ENCODE results near the gene OIT3. TPM values are rescaled to one million over a fixed set of nuclear protein-coding genes. Genes with fewer than 3 reads are reported as not detected.

The OIT3 gene
- total RNA-seq, 1 experiment from 2014 or later, result not detected

DNA sequence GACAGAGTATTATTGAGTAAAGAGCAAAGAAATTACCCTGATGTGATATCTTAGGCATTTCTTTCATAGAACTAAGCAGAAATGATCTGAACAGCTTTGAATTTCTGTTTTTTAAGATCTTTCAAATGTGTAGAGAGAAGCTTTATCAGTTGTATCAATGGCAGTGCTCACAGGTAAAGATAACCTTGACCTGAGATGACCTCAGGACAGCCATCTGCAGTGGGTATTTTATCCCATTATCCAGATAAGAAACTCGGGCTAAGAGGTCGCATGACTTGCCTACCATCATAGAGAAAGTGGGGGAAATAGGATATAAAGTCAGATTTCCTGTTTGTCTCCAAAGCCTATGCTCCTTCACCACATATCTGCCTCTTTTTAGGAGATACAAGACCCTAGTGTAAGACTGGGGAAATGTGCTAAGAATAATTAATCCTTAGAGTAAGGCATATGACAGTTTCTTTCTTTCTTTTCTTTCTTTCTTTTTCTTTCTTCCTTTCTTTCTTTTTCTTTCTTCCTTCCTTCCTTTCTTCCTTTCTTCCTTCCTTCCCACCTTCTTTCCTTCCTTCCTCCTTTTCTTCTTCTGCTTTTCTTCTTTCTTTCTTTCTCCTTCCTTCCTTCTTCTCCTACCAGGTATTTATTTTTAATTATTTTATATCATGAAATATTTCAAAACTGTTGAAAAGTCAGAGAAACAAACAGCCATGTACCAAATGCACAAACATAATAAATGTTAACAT, 50.1 kb downstream of the OIT3 start:
- Histone ChIP-seq H2AFZ (ENCODE audit: low read length) (peak overlapping the region; percentile 16; the same call in 1 of the 2 replicates), H3K9me3 (ENCODE audit: low read length) (no peaks in the 10 kb centered on the region), H3K4me3 (ENCODE audit: low read length) (no peak overlapping the region), H3K27ac (ENCODE audit: low read length) (no peak overlapping the region), H4K20me1 (ENCODE audit: insufficient read depth, low read depth, low read length) (no peaks in the 10 kb centered on the region), H3K79me2 (ENCODE audit: low read length) (no peaks in the 10 kb centered on the region), H3K27me3 (ENCODE audit: low read length) (no peaks in the 10 kb centered on the region), H3K36me3 (ENCODE audit: insufficient read depth, low read length) (no peaks in the 10 kb centered on the region), H3K9me2 (replicated peaks; ENCODE audit: insufficient read depth, low read length) (no peaks in the 10 kb centered on the region), H3K4me2 (ENCODE audit: low read depth, low read length, poor library complexity, severe bottlenecking) (no peak overlapping the region), H3K9ac (ENCODE audit: low read length) (no peak overlapping the region), H3K4me1 (ENCODE audit: low read length) (no peaks in the 10 kb centered on the region)
- DNase-seq, result no peak

DNA sequence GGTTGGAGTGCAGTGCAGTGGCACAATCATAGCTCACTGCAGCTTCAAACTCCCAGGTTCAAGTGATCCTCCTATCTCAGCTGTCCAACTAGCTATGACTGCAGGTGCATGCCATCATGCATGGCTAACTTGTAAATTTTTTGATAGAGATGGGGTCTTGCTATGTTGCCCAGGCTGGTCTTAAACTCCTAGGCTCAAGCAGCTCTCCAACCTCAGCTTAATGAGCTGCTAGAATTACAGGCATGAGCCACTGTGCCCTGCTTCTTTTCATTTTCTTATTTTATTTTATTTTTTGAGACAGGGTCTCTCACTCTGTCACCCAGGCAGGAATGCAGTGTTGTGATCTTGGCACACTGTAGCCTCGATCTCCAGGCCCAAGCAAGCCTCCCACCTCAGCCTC, 53.4 kb downstream of the OIT3 start:
- no peaks in the 10 kb centered on the region for H3K9me2 ChIP-seq (replicated peaks; ENCODE audit: insufficient read depth, low read length)
- H4K20me1 ChIP-seq (ENCODE audit: insufficient read depth, low read depth, low read length), result no peaks in the 10 kb centered on the region
- no peaks in the 10 kb centered on the region for H3K79me2 ChIP-seq (ENCODE audit: low read length)
- no peak for DNase-seq
- no peaks in the 10 kb centered on the region for H3K9me3 ChIP-seq (ENCODE audit: low read length)
- H3K9ac ChIP-seq (ENCODE audit: low read length), result no peak overlapping the region
- no peak overlapping the region for H3K4me3 ChIP-seq (ENCODE audit: low read length)
- H3K4me1 ChIP-seq (ENCODE audit: low read length), result no peaks in the 10 kb centered on the region
- H3K36me3 ChIP-seq (ENCODE audit: insufficient read depth, low read length), result no peaks in the 10 kb centered on the region
- no peak overlapping the region for H2AFZ ChIP-seq (ENCODE audit: low read length)
- no peak overlapping the region for H3K27ac ChIP-seq (ENCODE audit: low read length)
- H3K4me2 ChIP-seq (ENCODE audit: low read depth, low read length, poor library complexity, severe bottlenecking), result no peak overlapping the region
- no peaks in the 10 kb centered on the region for H3K27me3 ChIP-seq (ENCODE audit: low read length)

DNA sequence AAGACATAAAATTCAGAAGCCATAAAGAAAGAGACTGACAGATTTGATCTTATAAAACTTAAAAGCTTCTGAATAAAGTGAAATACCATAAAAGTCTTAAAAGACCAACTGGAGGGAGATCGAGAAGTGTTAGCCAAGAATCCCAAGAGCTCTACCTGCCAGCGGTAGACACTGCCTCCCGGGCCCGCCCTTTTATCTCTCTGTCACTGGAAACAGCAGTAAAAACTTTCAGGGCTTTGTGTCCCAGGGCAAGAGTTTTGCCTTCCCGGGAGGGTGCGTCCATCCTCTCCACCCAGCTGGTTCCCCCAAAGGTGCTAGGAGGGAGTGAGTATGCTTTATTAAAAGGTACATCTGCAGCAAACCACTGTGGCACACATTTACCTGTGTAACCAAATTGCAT, 55.2 kb downstream of the OIT3 start:
- H3K36me3 ChIP-seq (ENCODE audit: insufficient read depth, low read length), result no peaks in the 10 kb centered on the region

DNA sequence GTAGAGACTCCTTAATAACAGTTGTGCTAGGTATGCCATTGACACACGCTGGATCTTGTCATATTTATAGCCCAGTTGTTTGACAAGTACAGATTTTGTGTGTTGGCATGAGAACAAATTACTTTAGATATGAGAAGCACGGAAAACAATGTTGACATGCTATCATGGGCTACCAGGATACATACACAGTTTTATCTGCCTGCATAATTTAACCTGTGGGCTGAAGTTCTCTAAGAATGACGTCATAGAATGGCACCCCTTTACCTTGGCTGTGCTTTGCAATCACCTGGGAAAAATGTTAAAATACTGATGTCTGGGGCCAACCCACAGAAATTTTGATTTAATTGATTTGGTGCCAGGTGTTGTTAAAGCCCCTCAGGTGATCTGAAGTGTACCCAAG, 58.2 kb downstream of the OIT3 start:
- Histone ChIP-seq H3K9me2 (replicated peaks; ENCODE audit: insufficient read depth, low read length) (no peaks in the 10 kb centered on the region), H3K9ac (ENCODE audit: low read length) (no peak overlapping the region), H3K4me2 (ENCODE audit: low read depth, low read length, poor library complexity, severe bottlenecking) (no peak overlapping the region), H3K4me1 (ENCODE audit: low read length) (no peaks in the 10 kb centered on the region), H3K4me3 (ENCODE audit: low read length) (no peak overlapping the region), H3K9me3 (ENCODE audit: low read length) (no peaks in the 10 kb centered on the region), H3K27ac (ENCODE audit: low read length) (no peak overlapping the region), H4K20me1 (ENCODE audit: insufficient read depth, low read depth, low read length) (no peaks in the 10 kb centered on the region), H2AFZ (ENCODE audit: low read length) (no peak overlapping the region), H3K36me3 (ENCODE audit: insufficient read depth, low read length) (no peaks in the 10 kb centered on the region), H3K79me2 (ENCODE audit: low read length) (no peaks in the 10 kb centered on the region), H3K27me3 (ENCODE audit: low read length) (no peaks in the 10 kb centered on the region)
- DNase-seq, result no peak

More for the DNA sequence above, 55.2 kb downstream of the OIT3 start:
- Histone ChIP-seq H3K9ac (ENCODE audit: low read length) (no peak overlapping the region), H3K27ac (ENCODE audit: low read length) (no peak overlapping the region), H3K9me3 (ENCODE audit: low read length) (no peaks in the 10 kb centered on the region), H3K4me3 (ENCODE audit: low read length) (no peak overlapping the region), H4K20me1 (ENCODE audit: insufficient read depth, low read depth, low read length) (no peaks in the 10 kb centered on the region), H3K79me2 (ENCODE audit: low read length) (no peaks in the 10 kb centered on the region), H3K9me2 (replicated peaks; ENCODE audit: insufficient read depth, low read length) (no peaks in the 10 kb centered on the region), H3K4me1 (ENCODE audit: low read length) (no peaks in the 10 kb centered on the region), H3K27me3 (ENCODE audit: low read length) (no peaks in the 10 kb centered on the region), H3K4me2 (ENCODE audit: low read depth, low read length, poor library complexity, severe bottlenecking) (no peak overlapping the region), H2AFZ (ENCODE audit: low read length) (no peak overlapping the region)
- no peak for DNase-seq

DNA sequence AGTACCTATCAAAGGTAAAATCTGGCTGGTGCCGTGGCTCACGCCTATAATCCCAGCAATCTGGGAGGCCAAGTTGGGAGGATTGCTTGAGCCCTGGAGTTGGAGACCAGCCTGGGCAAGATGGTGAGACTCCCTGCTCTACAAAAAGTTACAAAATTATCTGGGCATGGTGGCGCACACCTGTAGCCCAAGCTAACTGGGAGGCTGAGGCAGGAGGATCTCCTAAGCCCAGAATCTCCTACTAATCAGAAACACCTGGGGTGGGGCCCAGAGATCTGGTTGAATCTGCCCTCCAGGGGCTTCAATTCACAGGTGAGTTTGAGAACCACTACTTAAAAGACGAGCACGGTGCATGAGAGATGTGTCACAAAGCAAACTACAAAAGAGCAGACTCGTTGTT, 58.6 kb downstream of the OIT3 start:
- Histone ChIP-seq H3K4me2 (ENCODE audit: low read depth, low read length, poor library complexity, severe bottlenecking) (no peak overlapping the region), H4K20me1 (ENCODE audit: insufficient read depth, low read depth, low read length) (no peaks in the 10 kb centered on the region), H2AFZ (ENCODE audit: low read length) (no peak overlapping the region), H3K36me3 (ENCODE audit: insufficient read depth, low read length) (no peaks in the 10 kb centered on the region), H3K27me3 (ENCODE audit: low read length) (no peaks in the 10 kb centered on the region), H3K4me3 (ENCODE audit: low read length) (no peak overlapping the region), H3K9me3 (ENCODE audit: low read length) (no peaks in the 10 kb centered on the region), H3K27ac (ENCODE audit: low read length) (no peak overlapping the region), H3K79me2 (ENCODE audit: low read length) (no peaks in the 10 kb centered on the region), H3K4me1 (ENCODE audit: low read length) (no peaks in the 10 kb centered on the region), H3K9me2 (replicated peaks; ENCODE audit: insufficient read depth, low read length) (no peaks in the 10 kb centered on the region), H3K9ac (ENCODE audit: low read length) (no peak overlapping the region)
- DNase-seq, result no peak

DNA sequence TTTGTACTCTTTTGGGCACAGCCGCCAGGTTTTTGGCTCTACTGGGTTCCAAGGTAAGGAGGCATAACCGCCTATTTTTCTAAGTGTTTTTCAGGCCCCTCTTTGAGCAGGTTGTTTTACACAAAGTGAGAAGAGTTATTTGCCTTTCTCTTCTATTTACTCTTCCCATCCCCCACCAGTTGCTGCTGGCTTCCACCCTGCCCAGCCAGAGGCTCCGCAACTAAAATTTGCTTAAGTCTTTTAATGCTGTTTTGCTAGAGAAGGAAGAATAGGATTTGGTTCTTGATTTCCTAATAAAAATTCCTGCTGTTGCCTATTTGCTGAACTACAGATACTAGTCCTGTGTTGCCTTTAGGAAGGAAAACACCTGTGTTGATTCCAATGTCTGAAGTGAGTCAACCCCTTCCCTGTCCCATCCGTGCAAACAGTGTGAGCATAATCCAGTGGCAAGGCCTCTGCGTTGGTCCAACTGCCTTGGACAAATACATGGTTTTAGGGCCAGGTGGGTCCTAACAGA, 59.2 kb downstream of the OIT3 start:
- H3K79me2 ChIP-seq (ENCODE audit: low read length), result no peaks in the 10 kb centered on the region
- H3K9me3 ChIP-seq (ENCODE audit: low read length), result no peaks in the 10 kb centered on the region
- H3K36me3 ChIP-seq (ENCODE audit: insufficient read depth, low read length), result no peaks in the 10 kb centered on the region
- H3K9me2 ChIP-seq (replicated peaks; ENCODE audit: insufficient read depth, low read length), result no peaks in the 10 kb centered on the region
- no peak for DNase-seq
- H4K20me1 ChIP-seq (ENCODE audit: insufficient read depth, low read depth, low read length), result no peaks in the 10 kb centered on the region
- H3K4me1 ChIP-seq (ENCODE audit: low read length), result no peaks in the 10 kb centered on the region
- no peaks in the 10 kb centered on the region for H3K27me3 ChIP-seq (ENCODE audit: low read length)
- H3K4me3 ChIP-seq (ENCODE audit: low read length), result no peak overlapping the region
- H3K27ac ChIP-seq (ENCODE audit: low read length), result no peak overlapping the region
- H3K9ac ChIP-seq (ENCODE audit: low read length), result no peak overlapping the region
- H2AFZ ChIP-seq (ENCODE audit: low read length), result no peak overlapping the region
- no peak overlapping the region for H3K4me2 ChIP-seq (ENCODE audit: low read depth, low read length, poor library complexity, severe bottlenecking)

DNA sequence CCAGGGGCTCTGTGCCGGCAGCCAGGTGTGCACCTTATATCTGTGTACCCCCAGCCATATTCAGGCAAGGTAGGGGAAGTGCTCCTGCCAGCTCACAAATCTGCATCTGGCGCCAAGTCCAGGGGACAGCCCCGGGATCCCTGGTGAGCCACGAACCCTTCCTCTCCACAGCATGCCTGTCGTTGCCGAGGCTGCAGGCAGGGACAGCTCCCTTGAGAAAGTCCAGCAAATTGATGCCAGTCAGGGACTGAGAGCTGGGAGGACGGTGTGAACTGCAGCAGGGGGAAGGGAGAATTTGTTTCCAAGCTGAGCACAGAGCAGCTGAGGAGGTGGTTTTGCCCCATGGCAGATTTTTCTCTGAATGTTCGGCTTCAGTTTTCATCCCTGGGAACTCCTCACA, 60.1 kb downstream of the OIT3 start:
- Histone ChIP-seq H2AFZ (ENCODE audit: low read length) (no peak overlapping the region), H3K9ac (ENCODE audit: low read length) (no peak overlapping the region)

DNA sequence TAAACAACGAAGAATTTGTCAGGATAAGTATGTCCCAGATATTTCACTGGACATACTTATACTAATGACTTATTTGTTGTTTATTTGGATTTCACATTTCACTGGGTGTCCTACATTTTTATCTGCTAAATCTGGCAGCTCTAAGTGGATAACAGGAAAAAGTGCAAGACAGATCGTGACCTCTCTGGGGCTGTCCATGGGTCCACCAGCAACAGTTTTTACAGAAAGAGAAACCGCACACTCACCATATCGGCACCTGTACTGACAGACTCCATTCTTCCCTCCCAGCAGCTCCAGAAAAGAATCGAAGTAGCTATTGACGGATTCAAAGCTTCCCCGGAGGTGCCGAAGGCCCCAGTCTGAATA, 60.7 kb downstream of the OIT3 start:
- no peaks in the 10 kb centered on the region for H3K36me3 ChIP-seq (ENCODE audit: insufficient read depth, low read length)
- H3K79me2 ChIP-seq (ENCODE audit: low read length), result no peaks in the 10 kb centered on the region
- H3K27me3 ChIP-seq (ENCODE audit: low read length), result no peaks in the 10 kb centered on the region
- H3K4me2 ChIP-seq (ENCODE audit: low read depth, low read length, poor library complexity, severe bottlenecking), result no peak overlapping the region
- DNase-seq, result no peak
- no peak overlapping the region for H3K9ac ChIP-seq (ENCODE audit: low read length)
- no peak overlapping the region for H3K4me3 ChIP-seq (ENCODE audit: low read length)
- no peak overlapping the region for H2AFZ ChIP-seq (ENCODE audit: low read length)
- no peak overlapping the region for H3K27ac ChIP-seq (ENCODE audit: low read length)
- no peaks in the 10 kb centered on the region for H3K9me3 ChIP-seq (ENCODE audit: low read length)
- no peaks in the 10 kb centered on the region for H3K4me1 ChIP-seq (ENCODE audit: low read length)
- no peaks in the 10 kb centered on the region for H3K9me2 ChIP-seq (replicated peaks; ENCODE audit: insufficient read depth, low read length)
- no peaks in the 10 kb centered on the region for H4K20me1 ChIP-seq (ENCODE audit: insufficient read depth, low read depth, low read length)

More for the DNA sequence above, 60.1 kb downstream of the OIT3 start:
- Histone ChIP-seq H3K79me2 (ENCODE audit: low read length) (no peaks in the 10 kb centered on the region), H3K36me3 (ENCODE audit: insufficient read depth, low read length) (no peaks in the 10 kb centered on the region), H3K4me1 (ENCODE audit: low read length) (no peaks in the 10 kb centered on the region), H3K4me2 (ENCODE audit: low read depth, low read length, poor library complexity, severe bottlenecking) (no peak overlapping the region), H3K9me2 (replicated peaks; ENCODE audit: insufficient read depth, low read length) (no peaks in the 10 kb centered on the region), H3K27me3 (ENCODE audit: low read length) (no peaks in the 10 kb centered on the region), H3K9me3 (ENCODE audit: low read length) (no peaks in the 10 kb centered on the region), H3K27ac (ENCODE audit: low read length) (no peak overlapping the region), H4K20me1 (ENCODE audit: insufficient read depth, low read depth, low read length) (no peaks in the 10 kb centered on the region), H3K4me3 (ENCODE audit: low read length) (no peak overlapping the region)
- no peak for DNase-seq

Measured in Karpas-422 (cell line).